HepG2 (cell line): ENCODE data around the gene RAC3. TPM values are rescaled to one million over a fixed set of nuclear protein-coding genes. Genes with fewer than 3 reads are reported as not detected.

Experiments used
- ADNP ChIP-seq: sonication (generic); formaldehyde crosslinking; IDR thresholded peaks from 2 replicates; pipeline ENCODE4 v1.4.0; 2020; ENCODE audit warnings: missing genetic modification reagents
- CAMTA2 ChIP-seq: sonication (generic); formaldehyde crosslinking; IDR thresholded peaks from 2 replicates; pipeline ENCODE4 v1.4.0; 2020; ENCODE audit warnings: mild to moderate bottlenecking, missing genetic modification reagents, borderline replicate concordance
- DNMT3B ChIP-seq: conservative IDR thresholded peaks from 2 replicates; pipeline ENCODE4 v1.6.1; 2016; ENCODE audit warnings: missing biosample characterization, control low read depth
- E2F2 ChIP-seq: sonication (generic); formaldehyde crosslinking; IDR thresholded peaks from 2 replicates; pipeline ENCODE4 v1.4.0; 2020; ENCODE audit warnings: missing genetic modification reagents, borderline replicate concordance
- ESRRA ChIP-seq: sonication (generic); formaldehyde crosslinking; IDR thresholded peaks from 2 replicates; pipeline ENCODE4 v1.5.1; 2020; ENCODE audit warnings: mild to moderate bottlenecking, low read depth, missing genetic modification reagents
- FOSL2 ChIP-seq: sonication (generic); formaldehyde crosslinking; IDR thresholded peaks from 2 replicates; pipeline ENCODE4 v1.4.0; 2020; ENCODE audit warnings: missing genetic modification reagents
- FUBP1 ChIP-seq: sonication (generic); formaldehyde crosslinking; IDR thresholded peaks from 2 replicates; pipeline ENCODE4 v1.5.1; 2020; ENCODE audit warnings: missing genetic modification reagents, mild to moderate bottlenecking, borderline replicate concordance
- GFI1 ChIP-seq: sonication (generic); formaldehyde crosslinking; IDR thresholded peaks from 2 replicates; pipeline ENCODE4 v1.5.0; 2020; ENCODE audit warnings: missing genetic modification reagents, mild to moderate bottlenecking, borderline replicate concordance
- HES4 ChIP-seq: sonication (generic); formaldehyde crosslinking; IDR thresholded peaks from 2 replicates; pipeline ENCODE4 v1.9.0; 2021; ENCODE audit warnings: mild to moderate bottlenecking, missing genetic modification reagents, borderline replicate concordance
- HOXA5 ChIP-seq: sonication (generic); formaldehyde crosslinking; IDR thresholded peaks from 2 replicates; pipeline ENCODE4 v1.4.0; 2020; ENCODE audit warnings: missing genetic modification reagents
- MIXL1 ChIP-seq: IDR thresholded peaks from 2 replicates; pipeline ENCODE4 v1.6.1; 2016
- RBAK ChIP-seq: sonication (generic); formaldehyde crosslinking; IDR thresholded peaks from 2 replicates; pipeline ENCODE4 v1.5.1; 2020; ENCODE audit warnings: mild to moderate bottlenecking, missing genetic modification reagents
- SAP130 ChIP-seq: IDR thresholded peaks from 2 replicates; pipeline ENCODE4 v1.6.1; 2016; ENCODE audit warnings: low read depth
- SETDB1 ChIP-seq: sonication (generic); formaldehyde crosslinking; IDR thresholded peaks from 2 replicates; pipeline ENCODE4 v1.5.1; 2020; ENCODE audit warnings: missing genetic modification reagents, mild to moderate bottlenecking, borderline replicate concordance
- SIN3A ChIP-seq: IDR thresholded peaks from 2 replicates; pipeline ENCODE4 v1.6.1; 2011; ENCODE audit warnings: low read depth, mild to moderate bottlenecking, control low read depth, low read length, borderline replicate concordance
- TGIF2 ChIP-seq: IDR thresholded peaks from 2 replicates; pipeline ENCODE4 v1.6.1; 2016; ENCODE audit warnings: control low read depth, missing compliant biosample characterization
- TP53 ChIP-seq: sonication (generic); formaldehyde crosslinking; conservative IDR thresholded peaks from 2 replicates; pipeline ENCODE4 v1.4.0; 2020; ENCODE audit warnings: missing genetic modification reagents
- ZFP1 ChIP-seq: IDR thresholded peaks from 2 replicates; pipeline ENCODE4 v1.6.1; 2016
- ZKSCAN5 ChIP-seq: sonication (generic); formaldehyde crosslinking; IDR thresholded peaks from 2 replicates; pipeline ENCODE4 v1.5.1; 2020; ENCODE audit warnings: mild to moderate bottlenecking, missing genetic modification reagents
- ZNF138 ChIP-seq: sonication (generic); formaldehyde crosslinking; IDR thresholded peaks from 2 replicates; pipeline ENCODE4 v1.5.0; 2020; ENCODE audit warnings: mild to moderate bottlenecking, low read depth, missing genetic modification reagents
- ZNF235 ChIP-seq: sonication (generic); formaldehyde crosslinking; IDR thresholded peaks from 2 replicates; pipeline ENCODE4 v1.8.1; 2023; ENCODE audit warnings: mild to moderate bottlenecking, missing genetic modification reagents, borderline replicate concordance
- ZNF264 ChIP-seq: sonication (generic); formaldehyde crosslinking; IDR thresholded peaks from 2 replicates; pipeline ENCODE4 v1.4.0; 2020; ENCODE audit warnings: missing genetic modification reagents
- ZNF513 ChIP-seq: sonication (generic); formaldehyde crosslinking; conservative IDR thresholded peaks from 2 replicates; pipeline ENCODE4 v1.5.0; 2020; ENCODE audit warnings: missing genetic modification reagents
- ZNF777 ChIP-seq: sonication (generic); formaldehyde crosslinking; IDR thresholded peaks from 2 replicates; pipeline ENCODE4 v1.4.0; 2020; ENCODE audit warnings: missing genetic modification reagents
- ZNF782 ChIP-seq: sonication (generic); formaldehyde crosslinking; IDR thresholded peaks from 2 replicates; pipeline ENCODE4 v1.4.0; 2020; ENCODE audit warnings: missing genetic modification reagents, mild to moderate bottlenecking, borderline replicate concordance
- polyA plus RNA-seq, 8 experiments: library from polyadenylated mRNA; depleted of rRNA in 3 of 8; stranded (reverse) in 7 of 8; unstranded in 1 of 8; fragments of >200 nt; fragmentation: Illumina TruSeq in 4 of 8; extraction: Trizol in 4 of 8; gene quantifications; 2 replicates each; pipeline versions ENCODE4 v1.2.1 to v1.2.3, GENCODE V29; 2011 to 2016; ENCODE audit warnings: low read depth in 4 of 8, missing spikeins in 1 of 8, mixed read lengths in 1 of 8; ENCODE audit not compliant: insufficient read depth in 1 of 8
- total RNA-seq, 5 experiments: library from RNA; depleted of rRNA; stranded (reverse); fragments of >200 nt; fragmentation: Illumina TruSeq; extraction: Trizol; gene quantifications; 2 replicates each; pipeline ENCODE4 v1.2.3, GENCODE V29; 2016; ENCODE audit warnings: low read depth in 1 of 5
- TF ChIP-seq, protein P1 (sequence below): sonication (generic); formaldehyde crosslinking; IDR thresholded peaks from 2 replicates; pipeline ENCODE4 v1.8.0; 2022; ENCODE audit warnings: low read depth, missing genetic modification reagents
- TF ChIP-seq, protein P2 (sequence below): IDR thresholded peaks from 2 replicates; pipeline ENCODE4 v1.6.1; 2016; ENCODE audit warnings: low read depth, borderline replicate concordance

Gene RAC3
- total and polyA plus RNA-seq, 2 of the 13 experiments (the other 11 are each of a cell fraction or from before 2014, with no cell fraction given), result 10.5 to 21.3 TPM

- TF ChIP-seq GFI1 (CRISPR knock-in tag) (peak; percentile 53; the same call in 1 of the 2 replicates), TP53 (CRISPR knock-in tag) (peak; percentile 58; the same call in 1 of the 2 replicates), ZNF777 (CRISPR knock-in tag) (no peak), ZNF235 (CRISPR knock-in tag) (no peak), RBAK (no peak), ZNF264 (CRISPR knock-in tag) (no peak), ZNF513 (CRISPR knock-in tag) (no peak), ESRRA (CRISPR knock-in tag) (no peak), ADNP (no peak), ZFP1 (no peak), DNMT3B (CRISPR knock-in tag) (no peak), ZNF782 (CRISPR knock-in tag) (no peak), ZNF138 (CRISPR knock-in tag) (no peak), SETDB1 (CRISPR knock-in tag) (no peak), SIN3A (no peak), HOXA5 (CRISPR knock-in tag) (no peak), FOSL2 (CRISPR knock-in tag) (peak; percentile 53), SAP130 (CRISPR knock-in tag) (peak; percentile 56), FUBP1 (CRISPR knock-in tag) (no peak), TGIF2 (no peak), HES4 (CRISPR knock-in tag) (no peak), CAMTA2 (CRISPR knock-in tag) (no peak), MIXL1 (no peak), ZKSCAN5 (no peak), E2F2 (CRISPR knock-in tag) (no peak)
- TF ChIP-seq, protein P1, sequence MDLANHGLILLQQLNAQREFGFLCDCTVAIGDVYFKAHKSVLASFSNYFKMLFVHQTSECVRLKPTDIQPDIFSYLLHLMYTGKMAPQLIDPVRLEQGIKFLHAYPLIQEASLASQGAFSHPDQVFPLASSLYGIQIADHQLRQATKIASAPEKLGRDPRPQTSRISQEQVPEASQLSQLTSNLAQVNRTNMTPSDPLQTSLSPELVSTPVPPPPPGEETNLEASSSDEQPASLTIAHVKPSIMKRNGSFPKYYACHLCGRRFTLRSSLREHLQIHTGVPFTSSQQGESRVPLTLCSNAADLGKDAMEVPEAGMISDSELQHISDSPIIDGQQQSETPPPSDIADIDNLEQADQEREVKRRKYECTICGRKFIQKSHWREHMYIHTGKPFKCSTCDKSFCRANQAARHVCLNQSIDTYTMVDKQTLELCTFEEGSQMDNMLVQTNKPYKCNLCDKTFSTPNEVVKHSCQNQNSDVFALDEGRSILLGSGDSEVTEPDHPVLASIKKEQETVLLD (CRISPR knock-in tag), result no peak
- TF ChIP-seq, protein P2, sequence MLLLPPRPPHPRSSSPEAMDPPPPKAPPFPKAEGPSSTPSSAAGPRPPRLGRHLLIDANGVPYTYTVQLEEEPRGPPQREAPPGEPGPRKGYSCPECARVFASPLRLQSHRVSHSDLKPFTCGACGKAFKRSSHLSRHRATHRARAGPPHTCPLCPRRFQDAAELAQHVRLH, result no peak
Observed at GRCh38 chr17:82015311-82015971, 16.0 kb upstream of the RAC3 start (continued).
